HEK293 (cell line): Measurements from ENCODE around the gene FGD4.

Experiments used
- CTCF ChIP-seq: fragments of 450-650 bp; formaldehyde crosslinking; IDR thresholded peaks from 2 replicates; pipeline ENCODE4 v1.5.1; 2016; ENCODE audit warnings: missing biosample characterization, missing genetic modification characterization
- PBX3 ChIP-seq: sonication (generic); formaldehyde crosslinking; IDR thresholded peaks from 2 replicates; pipeline ENCODE4 v1.8.1; 2022; ENCODE audit warnings: mild to moderate bottlenecking, moderate library complexity, missing genetic modification reagents
- ZFP3 ChIP-seq: fragments of 450-650 bp; formaldehyde crosslinking; IDR thresholded peaks from 2 replicates; pipeline ENCODE4 v1.5.1; 2016; ENCODE audit warnings: low read depth, missing biosample characterization, missing genetic modification characterization
- ZNF324 ChIP-seq: fragments of 450-650 bp; formaldehyde crosslinking; IDR thresholded peaks from 2 replicates; pipeline ENCODE4 v1.5.1; 2016; ENCODE audit warnings: missing biosample characterization, missing genetic modification characterization
- ZNF335 ChIP-seq: fragments of 450-650 bp; formaldehyde crosslinking; conservative IDR thresholded peaks from 2 replicates; pipeline ENCODE4 v1.5.1; 2016; ENCODE audit warnings: missing biosample characterization, missing genetic modification characterization
- ZNF488 ChIP-seq: fragments of 450-650 bp; formaldehyde crosslinking; IDR thresholded peaks from 2 replicates; pipeline ENCODE4 v1.5.1; 2016; ENCODE audit warnings: missing biosample characterization, missing genetic modification characterization
- ZNF501 ChIP-seq: fragments of 450-650 bp; formaldehyde crosslinking; IDR thresholded peaks from 2 replicates; pipeline ENCODE4 v1.5.1; 2016; ENCODE audit warnings: missing biosample characterization, missing genetic modification characterization

GRCh38 chr12:32519047-32519446 is 119.7 kb downstream of the FGD4 start:
- TF ChIP-seq ZNF324 (tag by site-specific recombination), result no peak
- no peak for TF ChIP-seq ZNF488
- no peak for TF ChIP-seq ZFP3
- TF ChIP-seq ZNF335 (tag by site-specific recombination), result no peak
- TF ChIP-seq CTCF (tag by site-specific recombination), result no peak
- no peak for TF ChIP-seq ZNF501 (tag by site-specific recombination)
- TF ChIP-seq PBX3 (CRISPR knock-in tag), result no peak
